ENCODE results near the gene KCNK15.

DNA sequence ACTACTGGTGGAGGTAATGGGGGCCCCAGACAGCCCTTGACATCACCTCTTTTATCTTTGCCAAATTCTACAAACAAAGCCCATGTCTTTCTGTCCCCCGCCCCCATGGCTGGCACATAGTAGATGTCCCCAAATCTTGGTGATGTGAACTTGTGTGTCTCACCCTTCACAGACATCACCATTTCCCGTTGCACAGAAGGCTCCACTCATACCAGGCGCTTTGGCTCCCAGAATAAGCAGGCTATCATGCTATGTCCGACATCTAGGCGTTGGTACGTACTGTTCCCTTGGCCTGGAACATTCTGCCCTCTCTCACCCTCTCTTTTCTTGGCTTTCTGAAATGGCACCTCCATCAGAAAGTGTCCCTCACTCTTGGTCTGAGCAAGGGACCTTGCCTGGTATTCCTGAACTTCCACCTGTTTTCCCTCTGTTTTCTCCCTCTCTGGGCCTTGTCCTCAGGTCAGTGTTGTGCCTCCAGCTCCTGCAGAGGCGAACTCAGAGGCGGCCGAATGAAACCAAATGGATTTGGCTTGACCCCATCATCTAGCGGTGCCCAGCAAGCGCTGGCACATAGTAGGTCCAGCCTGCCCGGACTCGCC is 31.5 kb upstream of the KCNK15 start:
- TF ChIP-seq POLR2A (IDR thresholded peaks at IDR 0.05) = no peak
- TF ChIP-seq POLR2AphosphoS5 (IDR thresholded peaks at IDR 0.05; ENCODE audit: insufficient read depth in 1 of 2, low read depth in 1 of 2) = no peak
- TF ChIP-seq, protein P1, sequence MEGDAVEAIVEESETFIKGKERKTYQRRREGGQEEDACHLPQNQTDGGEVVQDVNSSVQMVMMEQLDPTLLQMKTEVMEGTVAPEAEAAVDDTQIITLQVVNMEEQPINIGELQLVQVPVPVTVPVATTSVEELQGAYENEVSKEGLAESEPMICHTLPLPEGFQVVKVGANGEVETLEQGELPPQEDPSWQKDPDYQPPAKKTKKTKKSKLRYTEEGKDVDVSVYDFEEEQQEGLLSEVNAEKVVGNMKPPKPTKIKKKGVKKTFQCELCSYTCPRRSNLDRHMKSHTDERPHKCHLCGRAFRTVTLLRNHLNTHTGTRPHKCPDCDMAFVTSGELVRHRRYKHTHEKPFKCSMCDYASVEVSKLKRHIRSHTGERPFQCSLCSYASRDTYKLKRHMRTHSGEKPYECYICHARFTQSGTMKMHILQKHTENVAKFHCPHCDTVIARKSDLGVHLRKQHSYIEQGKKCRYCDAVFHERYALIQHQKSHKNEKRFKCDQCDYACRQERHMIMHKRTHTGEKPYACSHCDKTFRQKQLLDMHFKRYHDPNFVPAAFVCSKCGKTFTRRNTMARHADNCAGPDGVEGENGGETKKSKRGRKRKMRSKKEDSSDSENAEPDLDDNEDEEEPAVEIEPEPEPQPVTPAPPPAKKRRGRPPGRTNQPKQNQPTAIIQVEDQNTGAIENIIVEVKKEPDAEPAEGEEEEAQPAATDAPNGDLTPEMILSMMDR (IDR thresholded peaks at IDR 0.05) = no peak

All from vagina (tissue), 2 donors.